GM12874 (cell line): ENCODE results near the gene SEMA3E.

Experiments used
- TF ChIP-seq, protein P1 (sequence below): IDR thresholded peaks from 2 replicates; pipeline ENCODE4 v1.5.1; 2011; ENCODE audit warnings: low read depth, mild to moderate bottlenecking, control low read depth, low read length, moderate library complexity; ENCODE audit not compliant: insufficient read depth

SEMA3E gene

DNA sequence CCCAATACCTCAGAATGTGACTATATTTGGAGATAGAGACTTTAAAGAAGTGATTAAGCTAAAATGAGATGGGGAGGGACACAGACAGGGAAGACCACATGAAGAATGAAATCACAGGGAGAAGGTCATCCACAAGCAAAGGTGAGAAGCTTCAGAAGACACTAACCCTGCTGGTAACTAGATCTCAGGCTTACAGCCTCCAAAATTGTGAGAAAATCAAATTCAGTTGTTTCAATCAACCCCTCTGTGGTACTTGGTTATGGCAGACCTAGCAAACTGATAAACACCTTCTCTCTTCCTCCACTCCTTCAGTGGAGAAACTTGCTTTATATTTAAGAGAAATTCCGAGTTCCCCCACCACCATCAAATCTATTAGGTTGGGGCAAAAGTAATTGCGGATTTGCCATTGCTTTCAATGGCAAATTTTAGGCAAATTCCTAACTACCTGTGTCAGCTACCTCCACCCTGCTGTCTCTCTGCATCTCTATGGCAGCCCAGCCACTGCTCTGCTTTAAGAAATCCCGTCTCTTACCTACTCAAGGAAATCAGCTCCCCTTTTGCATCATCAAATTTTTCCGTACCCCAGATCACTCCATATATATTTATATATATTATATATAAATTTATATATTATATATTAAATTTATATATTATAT is 38.2 kb downstream of the SEMA3E start:
- TF ChIP-seq, protein P1, sequence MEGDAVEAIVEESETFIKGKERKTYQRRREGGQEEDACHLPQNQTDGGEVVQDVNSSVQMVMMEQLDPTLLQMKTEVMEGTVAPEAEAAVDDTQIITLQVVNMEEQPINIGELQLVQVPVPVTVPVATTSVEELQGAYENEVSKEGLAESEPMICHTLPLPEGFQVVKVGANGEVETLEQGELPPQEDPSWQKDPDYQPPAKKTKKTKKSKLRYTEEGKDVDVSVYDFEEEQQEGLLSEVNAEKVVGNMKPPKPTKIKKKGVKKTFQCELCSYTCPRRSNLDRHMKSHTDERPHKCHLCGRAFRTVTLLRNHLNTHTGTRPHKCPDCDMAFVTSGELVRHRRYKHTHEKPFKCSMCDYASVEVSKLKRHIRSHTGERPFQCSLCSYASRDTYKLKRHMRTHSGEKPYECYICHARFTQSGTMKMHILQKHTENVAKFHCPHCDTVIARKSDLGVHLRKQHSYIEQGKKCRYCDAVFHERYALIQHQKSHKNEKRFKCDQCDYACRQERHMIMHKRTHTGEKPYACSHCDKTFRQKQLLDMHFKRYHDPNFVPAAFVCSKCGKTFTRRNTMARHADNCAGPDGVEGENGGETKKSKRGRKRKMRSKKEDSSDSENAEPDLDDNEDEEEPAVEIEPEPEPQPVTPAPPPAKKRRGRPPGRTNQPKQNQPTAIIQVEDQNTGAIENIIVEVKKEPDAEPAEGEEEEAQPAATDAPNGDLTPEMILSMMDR, result no peak

DNA sequence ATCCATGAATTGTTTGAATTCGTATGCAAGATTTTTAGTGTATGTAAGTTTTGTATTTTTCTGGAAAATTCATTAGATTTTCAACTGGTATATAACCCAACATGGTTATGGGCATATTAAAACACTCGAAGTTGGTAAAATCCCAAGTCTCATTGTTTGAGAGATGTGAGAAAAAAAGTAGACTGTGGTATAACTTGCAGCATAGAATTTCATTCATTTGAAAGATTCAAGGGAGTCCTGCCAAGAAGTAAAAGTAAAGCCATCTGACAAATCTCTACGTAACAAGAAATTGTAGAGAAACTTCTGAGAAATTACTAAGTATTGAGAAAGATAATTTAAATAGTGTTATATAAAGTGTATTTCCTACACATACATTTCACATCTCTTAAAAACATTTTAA is 40.2 kb downstream of the SEMA3E start:
- TF ChIP-seq, protein P1, result no peak

DNA sequence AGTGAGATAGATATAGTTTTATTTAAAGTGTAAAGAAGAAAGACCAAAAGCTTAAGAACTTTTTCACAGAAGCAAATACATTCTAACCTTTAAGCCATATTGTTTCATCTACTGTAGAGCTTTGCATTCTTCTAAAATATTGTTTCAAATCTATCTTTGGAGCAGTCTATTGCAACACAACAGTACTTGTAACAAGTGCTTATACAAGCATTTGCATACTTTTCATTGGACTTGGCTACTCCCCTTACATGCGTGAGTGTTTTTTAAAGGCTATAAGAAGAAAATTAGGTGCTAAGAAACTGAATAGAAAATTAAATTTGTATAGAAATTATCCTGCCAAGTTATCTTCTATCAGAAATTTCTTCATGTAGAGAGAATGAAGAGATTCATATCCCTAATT is 45.3 kb downstream of the SEMA3E start:
- TF ChIP-seq, protein P1, result no peak

DNA sequence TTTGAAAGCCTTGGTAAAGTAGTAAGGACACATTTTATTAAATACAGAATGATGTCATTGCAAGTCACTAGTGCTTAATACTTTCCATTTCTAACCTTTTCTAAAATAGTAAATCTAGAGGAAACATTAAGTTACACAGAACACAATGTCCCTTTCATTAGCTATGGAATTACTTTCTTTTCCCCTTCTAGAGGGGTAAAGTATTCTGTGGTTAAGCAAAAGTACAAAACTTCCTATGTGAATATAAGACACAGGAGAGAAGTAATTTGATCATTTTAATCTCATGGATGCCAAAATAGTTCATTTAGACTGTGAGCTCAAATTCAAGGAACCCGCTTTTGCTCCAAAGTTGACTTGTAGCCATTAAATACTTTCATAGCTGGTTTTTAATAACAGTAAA is 49.8 kb downstream of the SEMA3E start:
- TF ChIP-seq, protein P1, result no peak

DNA sequence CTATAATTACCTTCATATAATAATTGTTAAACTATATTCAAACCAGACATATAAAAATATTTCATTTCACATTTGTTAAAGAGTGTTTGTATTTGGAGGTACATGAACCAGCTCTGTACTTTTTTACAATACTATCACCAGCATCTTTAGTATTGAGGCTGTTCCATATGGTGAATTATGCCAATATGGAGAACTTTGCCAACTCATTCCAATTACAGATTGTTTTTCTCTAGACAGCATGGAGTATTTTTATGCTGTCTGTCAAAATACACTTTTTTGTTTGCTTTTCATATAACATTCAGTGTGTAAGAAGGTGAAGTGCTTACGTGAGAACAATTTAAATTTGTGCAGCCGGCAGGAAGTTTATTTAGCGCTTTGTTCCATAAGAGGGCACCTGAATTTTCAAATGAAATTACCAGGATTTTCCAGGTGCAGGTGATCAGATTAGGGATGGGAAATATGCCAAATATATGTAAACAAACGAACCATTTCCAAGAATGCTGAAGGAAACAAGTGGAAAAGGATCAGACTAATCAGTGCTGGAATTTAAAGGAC is 54.9 kb downstream of the SEMA3E start:
- TF ChIP-seq, protein P1, result no peak

DNA sequence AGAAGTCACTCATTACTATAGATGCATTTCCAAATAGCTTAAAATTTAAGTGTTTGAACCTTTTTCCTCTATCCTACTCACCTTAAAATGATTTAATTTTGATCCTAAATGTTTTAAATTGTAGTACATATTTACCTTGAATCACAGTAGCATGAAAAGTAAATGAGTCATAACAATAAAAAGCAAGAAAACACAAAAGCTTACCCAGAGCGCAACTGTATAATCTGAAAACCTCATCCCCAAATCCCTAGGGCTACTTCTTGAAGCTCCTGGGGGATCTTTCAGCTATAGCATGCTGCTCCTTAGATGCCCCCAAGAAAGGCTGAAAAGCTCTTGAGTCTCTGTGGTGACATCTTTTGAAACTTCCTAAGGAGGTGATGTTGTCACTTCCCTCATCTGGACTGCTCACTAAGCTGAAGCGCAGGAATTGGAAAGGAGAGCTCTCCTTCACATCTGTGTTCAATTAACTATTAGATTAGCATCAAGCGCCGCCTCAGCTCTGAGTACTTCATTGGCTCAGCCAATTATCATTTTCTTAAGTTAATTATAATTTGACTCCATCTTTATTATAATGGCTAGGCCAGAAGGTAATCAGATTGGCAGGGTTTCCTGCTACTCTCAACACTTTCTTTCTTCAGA is 60.2 kb downstream of the SEMA3E start:
- TF ChIP-seq, protein P1, result no peak

DNA sequence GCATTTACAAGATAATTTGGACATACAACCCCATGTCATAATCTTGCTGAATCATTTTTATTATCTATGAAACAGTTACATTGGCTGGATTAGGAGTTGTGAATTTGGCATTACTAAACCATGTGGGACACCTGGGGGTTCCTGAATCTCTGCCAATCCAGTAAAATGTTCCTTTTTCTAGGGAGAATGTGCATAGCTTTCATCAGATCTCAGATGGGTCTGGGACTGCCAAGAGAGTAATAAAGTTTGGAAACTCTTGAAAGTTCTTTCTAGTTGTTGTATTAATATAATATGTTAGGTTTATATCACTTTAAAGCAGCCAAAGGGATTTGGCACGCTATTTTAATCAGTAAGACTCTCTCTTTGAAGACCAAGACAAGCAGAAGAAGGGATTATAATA is 62.7 kb downstream of the SEMA3E start:
- TF ChIP-seq, protein P1, result no peak
